Measurements from ENCODE around the gene FGF2.

DNA sequence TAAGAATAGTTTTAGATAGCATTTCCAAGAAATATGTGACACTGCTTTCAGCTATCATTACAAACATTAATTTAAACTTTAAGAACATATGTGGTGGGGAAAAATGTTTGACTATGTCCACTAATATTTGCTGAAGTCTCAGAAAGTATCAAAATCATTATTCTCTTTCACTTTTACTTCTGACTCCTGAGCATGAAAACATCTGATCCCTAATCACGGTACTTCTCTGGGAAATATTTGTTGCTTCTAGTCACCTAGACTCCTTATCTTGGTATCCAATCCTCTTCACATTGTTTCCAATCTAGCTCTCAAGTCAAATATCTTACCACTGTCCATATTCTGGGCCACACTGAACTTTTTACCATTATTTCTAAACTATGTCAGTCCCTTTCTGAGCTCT, 85.0 kb downstream of the FGF2 start:
- TF ChIP-seq, protein P1, sequence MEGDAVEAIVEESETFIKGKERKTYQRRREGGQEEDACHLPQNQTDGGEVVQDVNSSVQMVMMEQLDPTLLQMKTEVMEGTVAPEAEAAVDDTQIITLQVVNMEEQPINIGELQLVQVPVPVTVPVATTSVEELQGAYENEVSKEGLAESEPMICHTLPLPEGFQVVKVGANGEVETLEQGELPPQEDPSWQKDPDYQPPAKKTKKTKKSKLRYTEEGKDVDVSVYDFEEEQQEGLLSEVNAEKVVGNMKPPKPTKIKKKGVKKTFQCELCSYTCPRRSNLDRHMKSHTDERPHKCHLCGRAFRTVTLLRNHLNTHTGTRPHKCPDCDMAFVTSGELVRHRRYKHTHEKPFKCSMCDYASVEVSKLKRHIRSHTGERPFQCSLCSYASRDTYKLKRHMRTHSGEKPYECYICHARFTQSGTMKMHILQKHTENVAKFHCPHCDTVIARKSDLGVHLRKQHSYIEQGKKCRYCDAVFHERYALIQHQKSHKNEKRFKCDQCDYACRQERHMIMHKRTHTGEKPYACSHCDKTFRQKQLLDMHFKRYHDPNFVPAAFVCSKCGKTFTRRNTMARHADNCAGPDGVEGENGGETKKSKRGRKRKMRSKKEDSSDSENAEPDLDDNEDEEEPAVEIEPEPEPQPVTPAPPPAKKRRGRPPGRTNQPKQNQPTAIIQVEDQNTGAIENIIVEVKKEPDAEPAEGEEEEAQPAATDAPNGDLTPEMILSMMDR (IDR thresholded peaks at IDR 0.05), result no peak
- no peak for TF ChIP-seq POLR2A (IDR thresholded peaks at IDR 0.05)
